ENCODE measurements around the gene ULBP1. TPM values are rescaled to one million over a fixed set of nuclear protein-coding genes. Genes with fewer than 3 reads are reported as not detected.

Gene ULBP1
- total RNA-seq, 4 donors from 2014 or later = 0.16 TPM; not detected in 3

DNA sequence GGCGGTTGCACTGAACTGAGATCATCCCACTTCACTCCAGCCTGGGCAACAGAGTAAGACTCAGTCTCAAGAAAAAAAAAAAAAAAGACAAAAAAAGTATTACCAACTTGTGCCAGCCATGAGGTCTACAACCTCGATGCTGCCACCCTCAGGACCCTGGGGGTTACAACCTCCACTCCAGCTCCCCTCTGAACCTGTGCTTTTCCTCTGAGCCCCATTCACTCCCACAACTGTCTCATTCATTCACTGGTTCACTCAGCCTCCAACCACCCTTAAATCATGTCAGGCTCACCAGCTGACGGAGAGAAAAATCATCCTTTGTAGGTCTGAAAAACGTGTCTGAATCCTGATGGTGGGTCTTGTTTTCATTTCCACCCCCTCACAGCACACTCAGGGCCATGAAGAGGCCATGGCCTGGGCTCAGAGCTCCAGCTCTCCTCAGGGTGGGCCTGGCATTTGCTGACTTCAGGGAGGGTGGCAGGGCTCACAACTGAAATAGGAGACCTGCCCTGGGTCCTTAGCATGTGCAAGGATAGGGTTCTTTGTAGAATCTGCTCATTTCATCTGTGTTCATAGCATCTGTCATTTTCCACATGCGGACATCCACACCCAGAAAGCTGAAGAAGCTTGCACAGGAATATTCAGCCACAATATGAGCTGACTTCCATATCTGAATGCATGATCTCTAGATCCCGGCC is 1.9 kb upstream of the ULBP1 start:
- DNase-seq (no peak), ATAC-seq (no peak)
- H3K36me3 ChIP-seq = no peaks in the 10 kb centered on the region
- H3K27ac ChIP-seq = no peak overlapping the region
- H3K4me3 ChIP-seq = no peak overlapping the region
- in situ Hi-C loops (cut with MboI; ENCODE audit: low sequenced_read_pairs in 4 of 4) (no loop called here), intact Hi-C loops (cut with DNase I; ENCODE audit: low total_unique reads) (no loop called here)
- peaks cover 15 to 24% of the 10 kb centered on the region in 2 donors for H3K4me1 ChIP-seq
- H3K27me3 ChIP-seq = peaks cover 48 to 80% (median 61%) of the 10 kb centered on the region in 3 donors
- TF ChIP-seq POLR2A (IDR thresholded peaks at IDR 0.05) = no peak
- TF ChIP-seq, protein P1, sequence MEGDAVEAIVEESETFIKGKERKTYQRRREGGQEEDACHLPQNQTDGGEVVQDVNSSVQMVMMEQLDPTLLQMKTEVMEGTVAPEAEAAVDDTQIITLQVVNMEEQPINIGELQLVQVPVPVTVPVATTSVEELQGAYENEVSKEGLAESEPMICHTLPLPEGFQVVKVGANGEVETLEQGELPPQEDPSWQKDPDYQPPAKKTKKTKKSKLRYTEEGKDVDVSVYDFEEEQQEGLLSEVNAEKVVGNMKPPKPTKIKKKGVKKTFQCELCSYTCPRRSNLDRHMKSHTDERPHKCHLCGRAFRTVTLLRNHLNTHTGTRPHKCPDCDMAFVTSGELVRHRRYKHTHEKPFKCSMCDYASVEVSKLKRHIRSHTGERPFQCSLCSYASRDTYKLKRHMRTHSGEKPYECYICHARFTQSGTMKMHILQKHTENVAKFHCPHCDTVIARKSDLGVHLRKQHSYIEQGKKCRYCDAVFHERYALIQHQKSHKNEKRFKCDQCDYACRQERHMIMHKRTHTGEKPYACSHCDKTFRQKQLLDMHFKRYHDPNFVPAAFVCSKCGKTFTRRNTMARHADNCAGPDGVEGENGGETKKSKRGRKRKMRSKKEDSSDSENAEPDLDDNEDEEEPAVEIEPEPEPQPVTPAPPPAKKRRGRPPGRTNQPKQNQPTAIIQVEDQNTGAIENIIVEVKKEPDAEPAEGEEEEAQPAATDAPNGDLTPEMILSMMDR (IDR thresholded peaks at IDR 0.05 in 4 of 5, conservative IDR thresholded peaks at IDR 0.05 in 1 of 5) = no peak
- no peaks in the 10 kb centered on the region for H3K9me3 ChIP-seq

- Histone ChIP-seq H3K27ac (no peak overlapping the region), H3K27me3 (peaks cover 49 to 79% (median 56%) of the 10 kb centered on the region in 3 donors), H3K36me3 (no peaks in the 10 kb centered on the region), H3K4me3 (peak overlapping the region in 1 of 4 donors; percentile 82), H3K9me3 (no peaks in the 10 kb centered on the region), H3K4me1 (peaks cover 15 to 24% of the 10 kb centered on the region in 2 donors)
- DNase-seq (no peak), ATAC-seq (no peak)
- intact Hi-C loops (cut with DNase I; ENCODE audit: low total_unique reads) (no loop called here), in situ Hi-C loops (cut with MboI; ENCODE audit: low sequenced_read_pairs in 4 of 4) (no loop called here)
- no peak for TF ChIP-seq POLR2A (IDR thresholded peaks at IDR 0.05)
- TF ChIP-seq, protein P1 (IDR thresholded peaks at IDR 0.05 in 4 of 5, conservative IDR thresholded peaks at IDR 0.05 in 1 of 5) = no peak
These were observed 1.1 kb upstream of the ULBP1 start for GRCh38 chr6:149962461-149963211.

GRCh38 chr6:149963212-149963461 is 606 bp upstream of the ULBP1 start:
- Histone ChIP-seq H3K27me3 (peaks cover 49 to 74% (median 56%) of the 10 kb centered on the region in 3 donors), H3K4me1 (peaks cover 15 to 24% of the 10 kb centered on the region in 2 donors), H3K27ac (no peak overlapping the region), H3K4me3 (peak overlapping the region; percentile 54 to 82 (median 56)), H3K36me3 (no peaks in the 10 kb centered on the region), H3K9me3 (no peaks in the 10 kb centered on the region)
- ATAC-seq = no peak
- no peak for TF ChIP-seq POLR2A (IDR thresholded peaks at IDR 0.05)
- TF ChIP-seq, protein P1 (IDR thresholded peaks at IDR 0.05 in 4 of 5, conservative IDR thresholded peaks at IDR 0.05 in 1 of 5) = no peak
- intact Hi-C loops (cut with DNase I; ENCODE audit: low total_unique reads) = no loop called here
- DNase-seq = no peak
- in situ Hi-C loops (cut with MboI; ENCODE audit: low sequenced_read_pairs in 4 of 4) = no loop called here

DNA sequence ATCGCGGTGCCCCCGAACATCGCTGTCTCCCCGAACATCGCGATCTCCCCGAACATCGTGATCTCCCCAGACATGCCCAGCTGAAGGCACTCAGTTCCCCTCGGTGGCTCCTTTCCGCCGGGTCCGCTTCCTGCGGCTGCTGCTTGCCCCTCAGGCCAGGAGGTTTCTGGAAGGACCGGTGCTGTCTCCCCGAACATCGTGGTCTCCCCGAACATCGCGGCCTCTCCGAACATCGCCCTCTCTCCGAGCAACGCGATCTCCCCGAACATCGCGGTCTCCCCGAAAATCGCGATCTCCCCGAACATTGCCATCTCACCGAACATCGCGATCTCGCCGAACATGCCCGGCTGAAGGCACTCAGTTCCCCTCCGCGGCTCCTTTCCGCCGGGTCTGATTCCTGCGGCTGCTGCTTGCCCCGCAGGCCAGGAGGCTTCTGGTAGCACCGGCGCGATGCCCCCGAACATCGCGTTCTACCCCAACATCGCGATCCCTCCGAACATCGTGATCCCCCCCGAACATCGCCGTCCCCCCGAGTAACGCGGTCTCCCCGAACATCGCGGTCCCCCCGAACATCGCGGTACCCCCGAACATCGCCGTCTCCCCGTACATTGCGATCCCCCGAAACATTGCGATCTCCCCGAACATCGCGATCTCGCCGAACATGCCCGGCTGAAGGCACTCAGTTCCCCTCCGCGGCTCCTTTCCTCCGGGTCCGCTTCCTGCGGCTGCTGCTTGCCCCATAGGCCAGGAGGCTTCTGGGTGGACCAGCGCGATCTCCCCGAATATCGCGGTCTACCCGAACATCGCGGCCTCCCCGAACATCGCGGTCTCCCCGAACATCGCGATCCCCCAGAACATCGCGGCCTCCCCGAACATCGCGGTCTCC is 808 bp downstream of the ULBP1 start:
- no peak for TF ChIP-seq POLR2A (IDR thresholded peaks at IDR 0.05)
- TF ChIP-seq, protein P1 (IDR thresholded peaks at IDR 0.05 in 4 of 5, conservative IDR thresholded peaks at IDR 0.05 in 1 of 5) = no peak
- intact Hi-C loops (cut with DNase I; ENCODE audit: low total_unique reads) (no loop called here), in situ Hi-C loops (cut with MboI; ENCODE audit: low sequenced_read_pairs in 4 of 4) (no loop called here)
- no peak for ATAC-seq
- no peaks in the 10 kb centered on the region for H3K9me3 ChIP-seq
- H3K27ac ChIP-seq = no peak overlapping the region
- no peak for DNase-seq
- peak overlapping the region; percentile 54 to 82 (median 56) for H3K4me3 ChIP-seq
- peaks cover 49 to 67% (median 58%) of the 10 kb centered on the region in 3 donors for H3K27me3 ChIP-seq
- peaks cover 15 to 24% of the 10 kb centered on the region in 2 donors for H3K4me1 ChIP-seq
- no peaks in the 10 kb centered on the region for H3K36me3 ChIP-seq

Data from gastrocnemius medialis (tissue), 4 donors.